ENCODE measurements around the gene GPRIN2.
"Not testable (repeated sequence)": the region's sequence is repeated elsewhere in the genome, so short reads cannot be mapped to it uniquely, and the experiment has no call there.

GPRIN2 gene

DNA sequence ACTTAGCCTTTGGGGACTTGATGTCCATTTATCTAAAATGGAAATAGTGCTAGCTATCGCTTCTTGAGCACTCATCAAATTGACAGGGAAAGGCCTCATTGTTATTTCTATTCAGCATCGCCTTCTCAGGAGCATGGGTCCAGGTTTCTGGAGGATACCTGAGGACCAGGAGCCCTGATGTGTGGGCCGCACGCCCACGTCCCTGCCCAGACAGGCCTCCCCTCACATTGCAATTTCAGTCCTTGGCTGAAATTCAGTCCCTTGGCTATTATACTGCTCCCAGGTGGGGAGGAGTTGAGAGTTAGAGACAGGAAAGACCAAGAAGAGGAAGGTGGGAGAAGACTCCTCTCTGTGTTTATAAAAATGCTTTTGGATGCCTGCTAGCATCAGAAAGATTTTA, 38.9 kb downstream of the GPRIN2 start:
- DNase-seq = no peak

DNA sequence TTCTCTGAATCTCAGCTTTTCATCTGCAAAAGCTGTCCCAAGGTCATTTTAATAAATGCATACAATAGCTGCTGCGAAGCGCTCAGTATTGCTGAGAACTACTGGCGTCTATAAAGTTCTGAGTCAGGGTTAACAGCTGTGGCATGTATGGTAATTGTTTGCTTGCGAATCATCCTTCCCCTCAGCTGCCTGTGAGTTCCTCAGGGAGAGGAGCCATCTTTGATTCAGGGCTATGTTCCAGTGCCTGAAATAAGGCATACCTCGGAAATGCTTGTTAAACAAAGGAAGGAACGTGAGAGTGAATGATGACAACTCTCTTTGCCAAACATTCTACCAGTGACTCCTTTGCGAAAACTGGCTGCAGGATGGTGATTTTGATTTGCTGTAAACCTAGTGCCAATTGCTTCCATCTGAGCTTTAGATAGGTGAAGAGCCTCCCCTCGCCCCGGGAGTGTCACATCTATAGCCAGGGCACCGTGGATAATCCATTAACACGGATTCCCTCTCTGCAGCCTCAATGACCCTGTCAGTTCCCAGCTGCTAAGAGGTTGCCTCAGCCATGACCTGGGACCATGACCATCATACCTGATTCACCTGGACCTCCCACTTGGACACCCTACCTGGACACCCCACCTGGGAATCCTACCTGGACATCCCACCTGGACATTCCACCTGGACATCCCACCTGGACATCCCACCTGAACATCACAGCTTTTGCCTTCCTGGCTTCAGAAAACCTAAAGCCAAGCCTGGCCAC, 39.6 kb downstream of the GPRIN2 start:
- no peak for DNase-seq

DNA sequence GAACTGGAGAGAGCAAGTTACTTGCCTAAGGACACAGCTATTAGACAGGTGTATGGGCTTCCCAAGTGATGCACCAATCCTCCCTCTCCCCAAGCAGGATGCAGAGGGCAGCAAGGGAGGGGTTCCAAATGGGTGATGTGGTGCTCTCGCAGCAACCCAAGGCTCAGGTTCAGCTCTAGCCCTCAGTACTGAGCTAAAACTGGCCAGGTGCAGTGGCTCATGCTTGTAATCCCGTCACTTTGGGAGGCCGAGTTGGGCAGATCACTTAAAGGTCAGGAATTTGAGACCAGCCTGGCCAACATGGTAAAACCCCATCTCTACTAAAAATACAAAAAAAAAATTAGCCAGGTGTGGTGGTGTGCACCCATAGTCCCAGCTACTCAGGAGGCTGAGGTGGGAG, 40.7 kb downstream of the GPRIN2 start:
- no peak for DNase-seq

DNA sequence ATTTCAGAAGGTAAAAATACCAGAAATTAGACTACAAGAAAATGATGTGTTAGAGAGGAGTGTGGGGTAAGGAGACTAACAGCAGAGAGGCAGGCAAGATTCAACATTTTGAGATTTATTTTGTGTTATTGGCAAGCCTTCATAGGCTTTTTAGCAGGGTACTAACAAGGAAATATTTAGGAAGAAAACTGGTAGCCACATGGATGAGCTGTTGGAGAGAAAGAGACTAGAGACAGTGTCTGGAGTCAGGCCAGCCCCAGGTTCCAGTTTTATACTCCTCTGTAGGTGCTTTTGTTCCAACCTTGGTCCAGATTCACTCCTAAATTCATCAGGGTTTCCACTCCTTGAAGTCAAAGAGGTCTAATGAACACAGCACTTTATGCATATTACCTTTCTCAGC, 41.1 kb downstream of the GPRIN2 start:
- no peak for DNase-seq

DNA sequence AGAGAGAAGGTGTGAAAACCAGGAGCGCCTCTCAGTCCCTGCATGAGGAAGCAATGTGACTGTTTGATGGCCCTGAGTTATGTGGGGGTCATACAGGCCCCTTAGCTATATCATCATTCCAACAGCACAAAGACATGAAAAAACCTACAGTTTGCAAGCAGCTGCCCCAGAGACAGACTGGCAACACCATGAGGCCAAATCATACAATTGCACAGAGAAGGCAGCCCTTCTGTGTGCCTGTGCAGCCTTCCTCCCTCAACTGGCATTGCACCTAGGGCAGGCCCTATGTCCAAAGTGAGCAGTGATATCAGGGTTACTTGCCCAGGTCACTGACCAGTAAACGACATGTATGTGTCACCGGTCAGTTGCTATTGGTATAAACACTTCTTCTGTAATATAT, 41.6 kb downstream of the GPRIN2 start:
- DNase-seq = no peak

DNA sequence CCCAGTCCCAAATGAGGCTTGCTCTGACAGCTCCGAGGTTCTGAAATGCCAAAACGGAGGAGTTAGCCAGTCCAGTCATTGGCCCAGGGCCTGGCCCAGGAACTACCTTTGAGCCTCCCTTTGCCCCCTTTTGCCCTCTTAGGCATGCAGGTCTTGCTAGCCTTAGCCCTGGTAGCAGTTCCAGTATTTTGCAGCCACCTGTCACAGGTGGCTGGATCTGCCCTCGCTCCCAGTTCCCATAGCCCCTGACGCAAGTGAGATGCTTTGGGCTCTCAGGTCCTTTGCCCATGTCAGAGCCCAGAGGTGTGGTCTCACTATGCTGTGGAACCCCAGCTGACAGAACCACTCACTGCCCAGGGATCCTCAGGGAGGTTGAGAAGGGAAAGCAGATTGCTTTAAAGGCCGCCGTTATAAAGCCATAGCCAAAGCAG, 42.0 kb downstream of the GPRIN2 start:
- DNase-seq = no peak

DNA sequence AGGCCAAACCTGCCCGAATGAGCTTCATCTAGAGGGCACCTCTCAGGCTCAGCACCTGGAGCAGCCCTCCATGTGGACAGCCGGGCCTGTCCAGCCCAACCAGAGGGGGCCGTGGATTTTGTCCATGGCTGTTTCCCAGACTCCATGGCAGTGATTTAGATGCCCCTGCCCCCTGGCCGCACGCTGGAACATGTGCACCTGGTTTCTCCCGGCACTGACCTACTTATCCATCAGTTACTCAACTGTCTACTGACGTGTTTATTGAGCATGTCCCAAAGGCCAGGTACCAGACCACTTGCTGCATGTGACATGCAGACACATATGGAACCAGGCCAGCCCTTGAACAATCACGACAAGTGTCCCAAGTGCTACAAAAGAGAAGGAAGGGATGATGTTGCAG, 43.1 kb downstream of the GPRIN2 start:
- not testable (repeated sequence) for DNase-seq

DNA sequence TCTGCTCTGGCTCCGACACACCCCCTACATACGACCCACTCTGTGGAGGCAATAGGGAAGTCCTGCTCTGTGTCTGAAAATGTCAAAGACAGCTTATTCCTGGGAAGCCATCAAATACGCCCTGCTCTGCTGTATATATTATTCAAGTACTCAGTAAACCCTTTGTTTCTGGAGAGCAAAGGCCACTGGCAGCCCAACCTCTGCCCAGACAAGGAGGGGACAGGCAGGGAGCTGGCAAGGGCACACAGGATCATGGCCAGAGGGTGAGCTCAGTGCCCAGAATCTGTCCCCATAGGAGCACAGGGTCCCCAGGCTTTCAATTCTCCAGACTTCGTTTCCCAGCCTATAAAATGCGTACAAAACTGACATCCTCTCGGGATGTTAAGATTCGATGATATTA, 43.7 kb downstream of the GPRIN2 start:
- DNase-seq = not testable (repeated sequence)

DNA sequence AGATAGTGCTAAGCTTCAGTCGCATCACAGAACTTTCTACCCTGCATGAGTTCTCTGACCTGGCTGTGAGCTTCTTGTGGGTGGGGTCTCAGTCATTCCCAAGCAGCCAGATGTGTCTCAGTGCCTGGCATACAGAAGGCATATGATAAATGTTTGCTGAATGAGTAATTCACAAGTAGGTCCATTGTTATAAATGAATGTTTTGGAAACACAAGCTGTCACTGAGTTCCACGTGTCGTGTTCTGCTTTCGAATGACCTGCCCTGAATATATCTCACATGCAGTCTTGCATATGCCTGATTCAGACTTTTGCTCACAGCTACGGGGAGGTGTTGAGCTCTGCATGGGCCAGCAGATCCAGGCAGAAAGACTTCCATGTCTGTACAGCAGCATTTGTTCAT, 44.5 kb downstream of the GPRIN2 start:
- DNase-seq = not testable (repeated sequence)

Data from inflammatory macrophage (primary cell).